Testis (tissue), 3 donors: ENCODE measurements around the gene SIX3. TPM values are rescaled to one million over a fixed set of nuclear protein-coding genes. Genes with fewer than 3 reads are reported as not detected.

Source experiments
- DNase-seq: peaks from one replicate; pipeline ENCODE4 v3.0.0-alpha.2; 2019
- H3K27ac ChIP-seq, 2 donors: fragments of 200-600 bp; sonication (generic); one replicate each; pipeline ENCODE4 v1.5.1; 2019
- H3K27me3 ChIP-seq: fragments of 200-600 bp; sonication (generic); one replicate; pipeline ENCODE4 v1.5.1; 2019
- H3K36me3 ChIP-seq: fragments of 200-600 bp; sonication (generic); one replicate; pipeline ENCODE4 v1.5.1; 2017; ENCODE audit warnings: low read depth; ENCODE audit errors: missing control alignments
- H3K4me1 ChIP-seq: fragments of 200-600 bp; sonication (generic); one replicate; pipeline ENCODE4 v1.5.1; 2019
- H3K4me3 ChIP-seq, 2 donors: fragments of 200-600 bp; sonication (generic); one replicate each; pipeline ENCODE4 v1.5.1; 2017 to 2019
- H3K9me3 ChIP-seq: fragments of 200-600 bp; sonication (generic); one replicate; pipeline ENCODE4 v1.5.1; 2017
- POLR2A ChIP-seq: fragments of 450-650 bp; IDR thresholded peaks from one replicate; pipeline ENCODE4 v1.6.1; 2017; ENCODE audit warnings: antibody characterized with exemption, mild to moderate bottlenecking, moderate library complexity
- WGBS, 2 donors: methylation state at CpG; one replicate each; pipeline ENCODE4 v1.1.5; 2018; 5-methylcytosine and 5-hydroxymethylcytosine counted together
- intact Hi-C: fragments of 100-400 bp; cut with DNase I; formaldehyde crosslinking; loops from one replicate; pipeline ENCODE4 v1.15.1; 2023; ENCODE audit warnings: low total_unique reads
- polyA plus RNA-seq: library from polyadenylated mRNA; stranded (reverse); fragments of 350-450 nt; fragmentation: Illumina TruSeq; extraction: RNeasy Lipid Tissue Mini Kit (QIAGEN cat#74804); gene quantifications from one replicate; pipeline ENCODE4 v1.2.3, GENCODE V29; 2014; ENCODE audit warnings: low read depth, low replicate concordance; ENCODE audit not compliant: insufficient read depth
- total RNA-seq, 2 donors: library from RNA; depleted of rRNA; stranded (reverse); fragments of >200 nt; gene quantifications; one replicate each; pipeline ENCODE4 v1.2.3, GENCODE V29; 2016
- TF ChIP-seq, protein P1 (sequence below), 3 experiments: fragments of 450-650 bp in 2 of 3; fragments of 200-600 bp in 1 of 3; sonication (generic) in 1 of 3; IDR thresholded peaks; one replicate each; pipeline ENCODE4 v1.5.1; 2016 to 2019; ENCODE audit warnings: antibody characterized with exemption in 3 of 3, mild to moderate bottlenecking in 2 of 3, moderate library complexity in 1 of 3

SIX3 gene
- total and polyA plus RNA-seq, 3 donors from 2014 or later: 0.19 to 0.47 (median 0.20) TPM

DNA sequence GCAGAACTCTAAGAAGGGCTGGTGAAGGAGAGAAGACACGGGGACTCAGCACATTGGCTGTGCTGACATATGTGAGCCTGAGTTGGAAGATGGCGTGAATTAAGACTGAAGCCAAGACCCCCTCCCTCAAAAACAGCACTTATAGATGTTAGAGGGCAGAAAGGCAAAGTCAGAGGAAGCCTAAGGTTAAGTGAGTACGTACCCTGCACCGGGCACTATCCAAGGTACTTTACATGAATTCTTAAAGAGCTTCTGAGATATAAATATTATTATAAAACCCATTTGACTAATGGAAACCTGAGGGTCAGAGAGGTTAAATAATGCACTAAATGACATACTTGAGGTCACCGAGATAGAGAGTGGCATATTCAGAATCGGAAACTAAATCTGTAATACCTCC lies 25.6 kb downstream of the SIX3 start:
- Histone ChIP-seq H3K4me1 (no peaks in the 10 kb centered on the region), H3K36me3 (no peaks in the 10 kb centered on the region), H3K27ac (no peak overlapping the region), H3K4me3 (no peak overlapping the region), H3K9me3 (no peaks in the 10 kb centered on the region), H3K27me3 (no peaks in the 10 kb centered on the region)
- TF ChIP-seq POLR2A: no peak
- TF ChIP-seq, protein P1, sequence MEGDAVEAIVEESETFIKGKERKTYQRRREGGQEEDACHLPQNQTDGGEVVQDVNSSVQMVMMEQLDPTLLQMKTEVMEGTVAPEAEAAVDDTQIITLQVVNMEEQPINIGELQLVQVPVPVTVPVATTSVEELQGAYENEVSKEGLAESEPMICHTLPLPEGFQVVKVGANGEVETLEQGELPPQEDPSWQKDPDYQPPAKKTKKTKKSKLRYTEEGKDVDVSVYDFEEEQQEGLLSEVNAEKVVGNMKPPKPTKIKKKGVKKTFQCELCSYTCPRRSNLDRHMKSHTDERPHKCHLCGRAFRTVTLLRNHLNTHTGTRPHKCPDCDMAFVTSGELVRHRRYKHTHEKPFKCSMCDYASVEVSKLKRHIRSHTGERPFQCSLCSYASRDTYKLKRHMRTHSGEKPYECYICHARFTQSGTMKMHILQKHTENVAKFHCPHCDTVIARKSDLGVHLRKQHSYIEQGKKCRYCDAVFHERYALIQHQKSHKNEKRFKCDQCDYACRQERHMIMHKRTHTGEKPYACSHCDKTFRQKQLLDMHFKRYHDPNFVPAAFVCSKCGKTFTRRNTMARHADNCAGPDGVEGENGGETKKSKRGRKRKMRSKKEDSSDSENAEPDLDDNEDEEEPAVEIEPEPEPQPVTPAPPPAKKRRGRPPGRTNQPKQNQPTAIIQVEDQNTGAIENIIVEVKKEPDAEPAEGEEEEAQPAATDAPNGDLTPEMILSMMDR (IDR thresholded peaks at IDR 0.05): no peak
- no peak for DNase-seq
- intact Hi-C loops: no loop called here
- 72 to 82% methylated on average over 6 of the region's 6 CpGs for WGBS, 2 donors

DNA sequence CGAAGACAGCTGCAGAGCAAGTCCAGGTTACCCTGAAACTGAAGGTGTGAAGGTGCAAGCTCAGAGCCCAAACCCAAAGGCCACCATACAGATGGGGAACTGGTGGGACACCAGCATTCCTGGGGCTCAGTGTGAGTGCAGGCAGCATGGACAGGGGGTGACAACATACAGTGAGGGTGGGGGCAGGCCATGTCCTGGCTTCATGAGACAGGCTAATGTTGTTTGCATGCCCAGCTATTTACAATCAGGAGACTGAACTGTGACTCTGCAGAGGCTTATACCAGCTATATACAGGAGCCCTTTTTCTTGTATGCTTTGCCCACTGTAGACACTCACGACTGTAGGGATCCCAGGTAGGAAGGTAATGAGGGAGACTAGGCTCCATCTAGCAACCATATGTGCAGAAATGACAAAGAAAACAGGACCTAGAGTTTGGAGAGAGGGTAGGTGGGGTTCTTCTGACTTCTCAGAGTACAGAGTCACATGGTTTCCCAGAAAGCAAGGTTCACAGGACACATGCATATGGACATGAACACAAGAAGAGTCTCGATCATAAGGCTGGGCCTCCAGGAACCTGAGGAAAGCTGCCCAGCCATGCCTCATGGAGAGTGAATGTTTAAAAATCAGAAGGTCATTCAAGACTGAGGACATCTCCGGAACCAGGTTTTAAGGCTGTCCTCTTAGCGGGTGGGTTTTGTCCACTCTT lies 26.4 kb downstream of the SIX3 start:
- intact Hi-C loops: no loop called here
- Histone ChIP-seq H3K9me3 (no peaks in the 10 kb centered on the region), H3K27me3 (no peaks in the 10 kb centered on the region), H3K27ac (no peak overlapping the region), H3K4me3 (no peak overlapping the region), H3K4me1 (no peaks in the 10 kb centered on the region), H3K36me3 (no peaks in the 10 kb centered on the region)
- DNase-seq: no peak
- no peak for TF ChIP-seq POLR2A
- TF ChIP-seq, protein P1 (IDR thresholded peaks at IDR 0.05): no peak
- WGBS, 2 donors: 86 to 88% methylated on average over 5 of the region's 5 CpGs

DNA sequence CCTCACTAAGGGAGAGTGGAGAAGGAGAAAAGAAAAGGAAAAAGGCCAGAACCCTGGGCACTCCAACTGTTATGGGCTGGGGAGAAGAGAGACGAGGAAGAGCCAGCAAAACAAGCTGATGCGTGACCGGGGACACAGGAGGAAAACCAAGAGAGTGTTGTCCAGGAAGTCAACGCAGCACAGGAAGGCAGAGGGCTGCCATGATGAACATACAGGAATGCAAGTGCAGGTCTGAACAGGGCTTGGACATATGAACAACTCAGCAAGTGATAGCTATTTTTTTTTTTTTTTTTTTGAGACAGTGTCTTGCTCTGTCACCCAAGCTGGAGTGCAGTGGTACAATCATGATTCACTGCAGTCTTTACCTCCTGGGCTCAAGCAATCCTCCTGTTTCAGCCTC lies 28.4 kb downstream of the SIX3 start:
- TF ChIP-seq, protein P1 (IDR thresholded peaks at IDR 0.05): no peak
- no peak for TF ChIP-seq POLR2A
- 92 to 95% methylated on average over 4 of the region's 4 CpGs for WGBS, 2 donors
- intact Hi-C loops: loop anchor here (10.0 kb wide), 1 partner anchor 525 kb away; no protein-coding TSS in a partner anchor

DNA sequence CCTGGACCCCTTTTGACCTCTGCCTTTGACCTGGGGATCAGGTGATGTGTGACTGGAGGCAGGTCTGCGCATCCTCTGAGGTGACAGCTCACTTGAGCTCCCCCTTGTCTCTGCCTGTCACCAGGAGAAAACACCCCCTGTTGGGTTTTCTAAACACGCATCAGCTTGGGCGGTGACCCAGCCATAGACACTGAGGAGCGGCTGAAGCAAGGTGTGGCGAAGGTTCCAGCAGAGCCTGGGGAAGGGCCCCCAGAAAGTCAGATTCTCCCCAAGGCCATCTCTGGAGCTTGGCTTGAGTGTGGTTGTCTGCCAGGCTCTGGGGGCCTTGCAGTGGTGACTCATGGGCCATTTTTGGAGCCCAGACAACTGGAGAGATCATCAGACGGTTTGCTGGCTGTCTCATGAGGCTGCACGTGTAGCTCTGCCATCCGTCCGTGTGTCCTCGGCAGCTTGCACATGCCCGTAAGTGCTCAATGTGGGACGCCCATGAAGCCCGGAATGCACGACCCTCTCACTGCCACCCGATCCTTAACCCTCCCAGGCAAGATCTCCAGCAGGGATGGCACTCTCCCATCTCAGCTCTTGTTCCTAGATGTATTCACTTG lies 29.4 kb downstream of the SIX3 start:
- no peak for DNase-seq
- intact Hi-C loops: loop anchor here (10.0 kb wide), 1 partner anchor 524 kb away; no protein-coding TSS in a partner anchor
- WGBS, 2 donors: 82 to 85% methylated on average over 14 to 15 of the region's 15 CpGs
- H3K27me3 ChIP-seq: no peaks in the 10 kb centered on the region
- no peak overlapping the region for H3K4me3 ChIP-seq
- H3K9me3 ChIP-seq: no peaks in the 10 kb centered on the region
- H3K4me1 ChIP-seq: no peaks in the 10 kb centered on the region
- no peak overlapping the region for H3K27ac ChIP-seq
- no peak for TF ChIP-seq POLR2A
- TF ChIP-seq, protein P1 (IDR thresholded peaks at IDR 0.05): no peak
- no peaks in the 10 kb centered on the region for H3K36me3 ChIP-seq

More for the DNA sequence above, 28.4 kb downstream of the SIX3 start:
- Histone ChIP-seq H3K36me3 (no peaks in the 10 kb centered on the region), H3K4me3 (no peak overlapping the region), H3K9me3 (no peaks in the 10 kb centered on the region), H3K27ac (no peak overlapping the region), H3K27me3 (no peaks in the 10 kb centered on the region), H3K4me1 (no peaks in the 10 kb centered on the region)
- no peak for DNase-seq
